ENCODE data around the gene ATXN1.
A peak's percentile ranks its signal among the peaks of the same experiment; 100 is the strongest.
"Not testable (repeated sequence)": the region's sequence is repeated elsewhere in the genome, so short reads cannot be mapped to it uniquely, and the experiment has no call there.

ATXN1 gene

DNA sequence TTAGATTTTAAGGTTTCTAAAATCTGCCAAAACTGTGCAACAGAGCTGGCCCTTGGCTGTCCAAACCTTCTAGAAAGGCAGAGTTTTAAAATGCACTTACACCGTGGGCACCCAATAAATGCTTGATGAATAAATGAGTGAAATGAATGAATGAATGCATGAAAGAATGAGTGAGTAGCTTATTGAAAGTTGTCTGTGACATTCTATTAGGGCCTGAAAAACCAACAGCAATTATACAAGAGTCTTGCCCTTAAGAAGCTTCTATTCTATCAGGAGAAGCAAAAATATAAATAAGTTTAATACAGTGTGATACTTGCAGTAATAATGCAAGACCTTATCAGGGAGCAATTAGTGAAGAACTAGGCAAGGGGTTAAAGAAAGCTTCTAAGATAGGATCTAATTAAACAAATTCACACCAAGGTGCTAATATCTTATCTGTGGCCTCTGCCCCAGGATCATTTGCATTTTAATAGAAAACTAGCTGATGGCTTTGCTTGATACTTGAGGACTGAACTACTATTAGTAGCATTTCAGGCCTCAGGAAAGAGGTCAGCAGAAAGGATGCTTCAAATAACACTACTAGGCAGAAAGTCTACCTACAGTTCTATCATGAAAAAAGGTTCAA is 292.2 kb downstream of the ATXN1 start:
- no peak for DNase-seq

DNA sequence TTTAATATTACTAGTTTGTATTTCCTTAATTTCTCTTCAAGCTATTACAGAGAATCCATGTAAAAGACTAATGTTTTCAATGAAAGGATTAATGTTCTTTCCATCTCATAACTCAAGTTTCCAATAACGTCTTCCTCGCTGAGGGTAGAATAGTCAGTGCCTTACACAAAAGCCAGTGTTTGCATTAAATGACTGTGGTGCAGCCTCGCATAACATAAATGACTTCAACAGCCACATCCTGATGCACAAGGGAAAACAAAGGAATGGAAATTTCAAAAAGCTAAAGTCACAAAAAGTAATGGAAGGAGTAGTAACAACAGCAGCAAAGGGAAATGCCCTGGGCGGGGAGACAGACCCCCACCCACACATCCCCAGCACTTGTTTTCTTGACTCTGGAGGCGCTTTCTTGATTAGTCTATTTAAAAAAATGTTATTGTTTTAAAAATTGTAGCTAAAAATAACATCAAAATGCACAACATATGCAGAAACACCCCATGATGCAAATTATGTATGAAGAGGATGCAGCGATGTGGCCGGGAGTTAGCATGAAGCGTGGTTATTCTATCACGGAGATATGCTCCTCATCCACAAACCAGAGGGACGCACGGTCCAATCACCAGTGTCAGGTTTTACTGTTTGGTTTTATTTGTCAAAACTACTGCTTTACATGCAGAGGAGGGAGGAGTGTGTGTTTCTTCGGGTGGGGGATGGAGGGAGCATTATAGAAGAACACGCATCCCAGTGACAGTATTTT is 294.3 kb downstream of the ATXN1 start:
- DNase-seq = no peak

DNA sequence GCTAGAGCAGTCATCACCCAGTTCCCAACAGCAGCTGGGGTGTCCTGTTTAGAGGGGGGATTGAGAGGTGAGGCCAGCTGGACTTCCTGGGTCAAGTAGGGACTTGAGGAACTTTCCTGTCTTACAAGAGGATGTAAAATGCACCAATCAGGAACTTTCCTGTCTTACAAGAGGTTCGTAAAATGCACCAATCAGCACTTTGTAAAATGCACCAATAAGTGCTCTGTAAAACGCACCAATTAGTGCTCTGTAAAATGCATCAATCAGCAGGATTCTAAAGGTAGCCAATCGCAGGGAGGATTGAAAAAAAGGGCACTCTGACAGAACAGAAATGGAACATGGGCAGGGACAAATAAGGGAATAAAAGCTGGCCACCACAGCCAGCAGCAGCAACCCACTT is 297.2 kb downstream of the ATXN1 start:
- no peak for DNase-seq

DNA sequence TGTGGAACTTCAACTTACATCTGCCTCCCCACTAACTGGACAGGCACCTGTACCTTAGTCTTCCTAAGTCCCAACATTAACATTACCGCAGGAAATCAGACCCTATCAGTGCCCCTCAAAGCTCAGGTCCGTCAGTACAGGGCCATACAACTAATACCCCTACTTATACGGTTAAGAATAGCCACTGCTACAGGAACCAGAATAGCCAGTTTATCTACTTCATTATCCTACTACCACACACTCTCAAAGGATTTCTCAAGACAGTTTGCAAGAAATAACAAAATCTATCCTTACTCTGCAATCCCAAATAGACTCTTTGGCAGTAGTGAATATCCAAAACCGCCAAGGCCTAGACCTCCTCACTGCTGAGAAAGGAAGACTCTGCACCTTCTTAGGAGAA is 298.0 kb downstream of the ATXN1 start:
- DNase-seq = not testable (repeated sequence)

DNA sequence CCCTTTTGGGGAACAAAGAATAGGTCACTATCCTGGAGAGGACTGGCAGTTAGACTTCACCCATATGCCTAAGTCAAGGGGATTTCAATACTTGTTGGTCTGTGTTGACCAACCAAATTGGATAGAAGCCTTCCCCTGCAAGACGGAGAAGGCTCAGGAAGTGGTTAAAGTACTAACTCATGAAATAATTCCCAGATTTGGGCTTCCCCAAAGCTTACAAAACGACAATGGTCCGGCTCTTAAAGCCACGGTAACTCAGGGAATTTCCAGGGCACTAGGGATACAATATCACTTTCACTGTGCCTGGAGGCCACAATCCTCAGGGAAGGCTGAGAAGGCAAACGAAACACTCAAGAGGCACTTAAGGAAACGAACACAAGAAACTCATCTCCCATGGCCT is 299.8 kb downstream of the ATXN1 start:
- peak; percentile 16 for DNase-seq

DNA sequence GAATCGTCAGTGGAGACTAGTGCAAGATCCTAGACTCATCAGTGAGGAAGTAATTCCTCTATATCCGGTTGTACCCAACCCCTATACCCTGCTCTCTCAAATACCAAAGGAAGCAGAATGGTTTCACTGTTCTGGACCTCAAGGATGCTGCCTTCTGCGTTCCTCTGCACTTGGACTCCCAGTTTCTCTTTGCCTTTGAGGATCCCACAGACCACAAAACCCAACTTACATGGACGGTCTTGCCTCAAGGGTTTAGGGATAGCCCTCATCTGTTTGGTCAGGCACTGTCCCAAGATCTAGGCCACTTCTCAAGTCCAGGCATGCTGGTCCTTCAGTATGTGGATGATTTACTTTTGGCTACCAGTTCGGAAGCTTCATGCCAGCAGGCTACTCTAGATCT is 301.8 kb downstream of the ATXN1 start:
- not testable (repeated sequence) for DNase-seq

DNA sequence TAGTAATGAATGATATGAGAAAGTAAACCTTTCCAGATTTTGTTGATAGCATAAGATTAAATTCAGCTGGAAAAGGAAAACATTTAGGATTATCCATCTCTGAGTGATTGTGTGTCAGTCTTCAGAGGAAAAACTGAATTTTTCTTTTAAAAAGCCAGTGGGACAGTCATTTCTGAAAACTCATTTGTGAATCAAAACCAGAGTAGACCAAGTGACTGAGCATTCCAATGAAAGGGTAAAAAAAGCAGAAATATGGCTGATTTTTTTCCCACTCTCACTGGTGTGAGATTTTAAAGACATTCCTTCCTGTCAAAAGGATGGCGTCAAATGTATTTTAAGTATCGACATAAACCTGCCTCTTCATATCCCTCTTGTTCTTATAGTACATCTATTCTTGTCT is 308.9 kb downstream of the ATXN1 start:
- no peak for DNase-seq

DNA sequence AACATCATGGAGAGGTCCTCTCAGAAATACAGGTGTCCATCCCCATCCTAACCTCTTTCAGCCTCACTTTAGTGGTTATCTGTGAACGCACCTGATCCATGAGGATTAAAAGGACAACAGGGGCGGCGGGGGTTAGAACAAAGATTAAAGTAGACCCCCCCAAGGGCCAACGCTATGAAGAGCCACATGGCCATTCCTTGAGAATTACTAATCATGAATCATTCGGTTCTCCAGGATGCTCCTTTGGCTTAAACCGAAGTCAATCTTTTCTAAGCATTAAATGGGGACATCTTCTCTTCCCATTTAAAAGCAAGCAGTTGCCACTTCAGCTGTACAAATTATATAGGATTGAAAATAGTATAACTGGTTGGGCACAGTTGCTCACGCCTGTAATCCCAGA is 310.4 kb downstream of the ATXN1 start:
- no peak for DNase-seq

DNA sequence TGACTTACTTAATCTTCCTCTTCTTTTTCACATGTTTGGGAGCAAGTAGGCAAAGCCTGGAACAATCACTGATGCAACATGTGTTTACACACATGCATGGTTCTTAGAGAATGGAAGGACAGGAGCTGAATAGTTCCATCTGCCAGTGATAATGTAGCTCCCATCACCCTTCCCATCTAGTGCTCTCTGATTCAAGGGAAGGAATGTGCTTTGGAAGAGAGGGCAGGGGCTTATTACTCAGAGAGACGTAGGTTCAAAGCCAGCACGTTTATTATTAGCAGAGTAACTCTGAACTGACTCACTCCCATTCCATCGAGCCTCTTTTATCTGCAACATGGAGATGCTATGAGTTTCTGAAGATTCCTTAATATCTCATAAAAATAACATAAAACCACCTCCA is 311.0 kb downstream of the ATXN1 start:
- no peak for DNase-seq

DNA sequence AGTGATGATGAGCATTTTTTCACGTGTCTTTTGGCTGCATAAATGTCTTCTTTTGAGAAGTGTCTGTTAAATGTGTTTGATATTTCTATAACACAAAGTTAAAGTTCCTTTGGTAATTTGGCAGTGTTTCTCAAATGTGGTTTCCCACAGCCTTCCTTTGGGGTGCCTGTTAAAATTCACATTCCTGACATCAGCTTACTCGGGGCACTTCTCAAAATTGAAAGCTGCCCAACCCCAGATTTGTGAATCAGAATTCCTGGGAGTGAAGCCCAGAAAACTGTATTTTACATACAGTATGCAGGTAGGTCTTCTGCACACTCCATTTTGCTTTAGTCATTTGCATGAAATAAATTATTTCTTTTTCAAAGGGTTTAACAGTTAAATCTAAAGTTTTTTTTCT is 315.0 kb downstream of the ATXN1 start:
- no peak for DNase-seq

DNA sequence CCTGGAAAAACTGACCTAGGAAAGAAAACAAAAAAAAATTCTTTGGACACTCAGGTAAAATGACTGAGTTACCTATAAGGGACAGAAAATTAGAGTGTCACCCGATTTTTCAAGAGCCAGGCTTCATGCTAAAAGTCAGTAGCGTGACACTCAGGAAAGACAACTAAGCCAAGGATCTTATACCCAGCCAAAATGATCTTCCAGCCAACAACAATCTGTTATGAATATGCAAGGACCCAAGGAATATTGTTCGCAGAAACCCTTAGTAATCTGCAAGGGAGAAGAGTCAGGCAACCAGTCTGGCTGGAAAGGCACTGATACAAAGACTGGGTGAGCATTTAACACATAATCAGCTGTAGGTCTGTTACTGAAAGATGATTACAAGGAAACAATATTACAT is 319.2 kb downstream of the ATXN1 start:
- DNase-seq = no peak

DNA sequence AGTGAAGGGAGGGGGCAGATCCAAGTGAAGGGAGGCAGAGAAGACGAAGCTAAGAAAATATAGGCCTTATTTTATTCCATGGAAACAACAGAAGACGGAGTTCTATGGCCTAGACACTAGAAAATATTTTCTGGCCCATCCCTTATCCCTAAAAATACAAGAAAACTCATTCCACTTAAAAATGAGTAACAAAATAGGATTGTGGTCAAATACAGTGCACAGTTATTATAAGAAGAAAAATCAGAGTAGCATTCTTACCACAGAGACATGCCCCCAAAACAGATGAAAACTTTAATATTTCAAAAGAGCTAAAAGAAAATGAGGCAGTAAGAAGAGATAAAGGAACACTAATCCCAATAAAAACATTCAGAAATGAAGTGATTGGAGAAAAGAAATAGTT is 320.0 kb downstream of the ATXN1 start:
- DNase-seq = no peak

DNA sequence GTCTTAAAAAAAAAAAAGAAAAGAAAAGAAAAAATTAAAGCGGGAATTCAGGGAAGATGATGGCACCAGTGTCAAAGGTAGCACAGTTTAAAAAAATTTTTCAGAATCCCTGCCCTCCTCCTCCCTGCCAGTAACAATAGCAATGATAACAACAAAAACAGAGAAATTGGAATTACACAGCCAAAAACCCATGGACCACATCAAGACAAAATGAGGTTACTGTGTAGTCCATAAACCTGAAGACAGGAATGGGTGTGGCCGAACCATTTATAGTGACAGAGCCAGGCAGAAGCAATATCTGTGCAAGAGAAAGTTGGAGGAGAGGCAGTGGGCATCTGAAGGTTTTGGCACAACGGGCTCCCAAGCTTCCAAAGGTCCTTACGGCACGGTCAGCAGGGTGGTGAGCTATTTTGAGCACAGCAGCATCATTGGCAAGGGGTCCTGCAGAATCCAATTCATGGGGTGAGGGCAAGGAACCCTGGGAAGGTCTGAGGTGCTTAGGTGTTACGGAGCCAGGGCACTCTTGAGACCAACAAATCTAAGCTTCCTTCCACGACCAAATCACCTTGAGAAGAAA is 320.5 kb downstream of the ATXN1 start:
- DNase-seq = no peak

DNA sequence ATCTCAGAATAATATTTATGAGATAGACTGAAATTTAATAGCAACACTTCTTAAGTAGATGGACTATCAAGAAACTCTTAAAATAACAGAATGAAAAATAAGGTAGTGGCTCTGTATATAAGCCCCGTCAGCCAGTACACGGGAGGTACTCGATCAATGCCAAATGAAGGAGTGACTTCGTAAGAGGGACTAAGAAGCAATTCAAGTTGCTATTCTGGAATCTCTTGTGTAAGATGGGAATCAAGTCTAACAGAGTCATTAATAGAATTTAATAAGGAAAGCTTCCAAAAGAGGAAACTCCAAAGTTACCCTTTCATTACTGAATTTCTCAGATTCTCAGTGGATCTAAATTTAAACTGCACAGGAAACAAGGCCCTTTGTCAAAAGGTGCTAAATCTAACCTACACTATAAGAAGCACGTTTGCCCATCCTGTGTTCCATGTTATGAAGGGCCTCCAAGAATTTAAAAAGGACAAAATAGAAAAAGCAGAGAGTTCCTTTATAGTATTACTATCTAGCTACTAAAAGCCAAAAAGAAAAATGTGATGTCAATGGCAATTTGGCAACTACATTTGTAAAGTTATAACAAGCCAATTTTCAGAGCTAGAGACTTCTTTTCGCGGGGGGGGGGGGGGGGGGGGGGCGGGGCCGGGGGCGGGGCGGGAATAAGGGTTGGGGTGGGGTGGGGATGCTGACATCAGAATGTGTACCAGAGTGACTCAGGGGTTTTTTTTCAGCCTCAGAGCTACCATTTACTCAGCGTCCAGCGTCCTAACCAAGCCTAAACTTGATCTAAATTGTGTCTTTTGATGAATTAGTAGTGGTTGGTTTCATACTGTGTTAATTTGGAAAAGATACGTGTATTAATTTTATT is 322.3 kb downstream of the ATXN1 start:
- peak; percentile 53 for DNase-seq

DNA sequence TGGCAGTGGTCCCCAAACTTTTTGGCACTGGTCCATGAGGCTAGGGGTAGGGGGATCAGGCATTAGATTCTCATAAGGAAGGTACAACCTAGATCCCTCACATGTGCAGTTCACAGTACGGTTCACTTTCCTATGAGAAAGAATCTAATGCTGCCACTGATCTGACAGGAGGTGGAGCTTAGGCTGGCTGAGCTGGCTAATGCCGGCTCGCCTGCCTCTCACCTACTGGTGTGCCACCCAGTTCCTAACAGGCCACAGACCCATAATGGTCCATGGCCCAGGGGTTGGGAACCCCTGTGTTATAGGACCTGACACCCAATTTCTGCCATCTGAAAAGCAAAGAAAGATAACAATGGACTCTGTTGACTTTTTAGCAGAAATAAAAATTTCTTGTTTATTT is 323.3 kb downstream of the ATXN1 start:
- DNase-seq = no peak

DNA sequence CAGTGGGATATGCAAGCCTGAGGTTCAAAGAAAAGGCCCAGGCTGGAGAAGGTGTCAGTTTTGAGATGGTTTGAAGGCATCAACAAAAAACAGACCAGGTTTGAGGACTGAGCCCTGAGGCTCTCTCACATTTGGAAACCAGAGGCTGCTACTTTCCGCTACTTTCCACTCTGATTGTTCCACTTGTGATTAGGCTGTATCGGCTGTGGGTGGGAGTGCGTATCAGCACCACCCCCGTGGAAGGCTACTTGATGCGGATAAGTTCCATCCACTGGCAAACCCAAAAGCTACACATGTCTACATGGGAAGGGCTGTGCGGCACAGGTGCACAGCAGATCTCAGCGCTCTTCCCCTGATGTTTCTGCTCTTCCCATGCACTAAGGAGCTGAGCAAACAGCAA is 324.2 kb downstream of the ATXN1 start:
- no peak for DNase-seq

DNA sequence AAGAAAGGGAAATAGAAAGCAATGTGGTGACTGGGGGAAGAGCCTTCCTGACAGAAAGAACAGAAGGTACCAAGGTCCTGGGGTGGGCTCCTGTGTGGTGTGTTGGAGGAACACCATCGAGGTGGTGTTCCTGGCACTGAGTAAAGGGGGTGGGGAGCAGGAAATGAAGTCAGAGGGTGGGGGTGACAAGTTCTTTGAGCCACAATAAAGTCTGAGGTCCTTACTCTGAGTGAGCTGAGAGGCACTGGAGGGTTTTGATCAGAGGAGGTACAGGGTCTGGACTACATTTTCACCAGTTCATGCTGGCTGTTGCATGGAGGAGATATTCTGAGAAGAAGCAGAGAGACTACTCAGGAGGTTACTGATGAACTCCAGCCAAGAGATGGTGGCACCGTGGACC is 324.7 kb downstream of the ATXN1 start:
- no peak for DNase-seq

DNA sequence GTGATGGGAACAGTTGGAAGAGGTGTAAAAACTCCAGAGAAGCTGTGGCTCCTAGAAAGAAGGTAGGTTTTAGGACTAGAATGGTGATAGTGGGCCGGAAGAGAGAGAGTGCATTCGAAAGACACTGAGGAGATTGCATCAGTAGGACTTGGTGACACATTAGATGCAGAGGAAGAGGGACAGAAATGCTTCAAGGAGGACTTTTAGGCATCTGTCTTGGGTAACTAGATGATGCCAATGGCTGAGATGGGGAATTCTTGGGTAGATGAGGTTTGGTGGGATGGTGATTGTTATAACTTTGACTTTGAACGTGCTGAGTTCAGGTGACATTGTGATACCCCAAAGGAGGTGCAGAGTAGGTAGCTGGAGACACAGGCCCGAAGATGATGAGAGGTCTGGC is 326.4 kb downstream of the ATXN1 start:
- DNase-seq = peak; percentile 34

DNA sequence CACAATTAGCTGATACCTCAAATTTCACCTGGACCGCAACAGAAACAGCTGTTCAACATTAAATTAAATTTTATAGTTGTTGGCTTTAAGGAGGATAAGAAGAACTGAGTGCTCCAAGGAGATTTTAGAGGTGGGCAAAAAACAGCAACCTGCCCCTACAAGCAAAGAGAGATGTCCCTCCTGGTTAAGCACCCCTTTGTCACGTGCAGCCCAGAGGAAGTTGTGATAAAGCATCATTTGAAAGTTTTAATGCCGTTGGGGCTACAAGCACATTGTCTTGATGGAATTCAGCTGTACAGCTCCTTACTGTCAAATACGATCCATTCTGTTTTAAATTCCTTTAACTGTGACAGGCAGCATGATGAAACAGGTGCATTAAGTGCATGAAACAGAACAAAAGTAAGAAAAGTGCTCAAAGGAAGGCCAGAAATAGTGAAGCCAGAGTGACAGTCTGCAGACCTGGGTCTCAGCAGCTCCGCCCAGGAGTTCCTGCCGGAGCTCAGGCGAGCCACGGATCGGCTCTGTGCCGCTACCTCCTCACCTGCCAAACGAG is 327.8 kb downstream of the ATXN1 start:
- DNase-seq = no peak

DNA sequence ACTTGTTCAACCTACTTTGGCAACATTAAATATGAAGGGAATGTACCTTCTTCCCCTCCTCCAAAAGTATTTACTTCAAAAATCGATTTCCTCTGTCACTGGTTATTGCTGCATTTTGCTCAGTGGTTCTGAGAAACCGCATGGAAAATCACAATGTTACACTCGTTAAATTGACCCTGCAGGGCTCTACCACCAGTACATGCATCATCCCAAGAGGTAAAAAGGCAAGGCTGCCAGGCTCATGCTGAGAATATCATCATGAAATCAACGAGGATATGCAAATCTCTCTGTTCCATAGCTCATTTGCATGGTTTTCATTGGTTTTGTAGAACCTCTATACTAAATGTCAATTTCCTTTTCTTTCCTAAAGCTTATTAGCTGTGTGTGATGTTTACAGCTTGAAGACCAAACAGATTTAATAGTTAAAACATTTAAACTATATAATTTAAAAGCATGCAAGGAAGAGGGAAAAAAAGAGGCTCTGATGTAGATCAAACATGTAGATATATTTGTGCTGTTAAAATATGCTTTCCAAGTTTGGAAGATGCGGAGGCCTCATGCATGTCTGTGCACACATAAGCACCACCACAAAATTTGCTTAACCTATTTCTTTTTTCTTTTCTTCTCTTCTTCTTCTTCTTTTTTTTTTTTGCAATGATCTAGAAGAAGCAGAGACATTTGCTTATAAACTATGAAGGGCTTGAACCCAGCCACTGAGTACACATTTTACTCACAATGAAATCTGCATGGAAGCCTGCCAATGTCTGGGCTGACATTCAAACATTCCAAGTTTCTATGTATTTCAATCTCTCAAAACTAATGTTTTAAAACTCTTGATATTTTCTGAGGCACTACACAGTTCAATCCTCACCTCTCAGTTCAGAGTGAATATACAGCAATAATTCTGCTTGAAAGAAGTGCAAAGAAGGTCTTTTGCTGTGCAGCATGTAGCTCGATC is 328.9 kb downstream of the ATXN1 start:
- DNase-seq = no peak

DNA sequence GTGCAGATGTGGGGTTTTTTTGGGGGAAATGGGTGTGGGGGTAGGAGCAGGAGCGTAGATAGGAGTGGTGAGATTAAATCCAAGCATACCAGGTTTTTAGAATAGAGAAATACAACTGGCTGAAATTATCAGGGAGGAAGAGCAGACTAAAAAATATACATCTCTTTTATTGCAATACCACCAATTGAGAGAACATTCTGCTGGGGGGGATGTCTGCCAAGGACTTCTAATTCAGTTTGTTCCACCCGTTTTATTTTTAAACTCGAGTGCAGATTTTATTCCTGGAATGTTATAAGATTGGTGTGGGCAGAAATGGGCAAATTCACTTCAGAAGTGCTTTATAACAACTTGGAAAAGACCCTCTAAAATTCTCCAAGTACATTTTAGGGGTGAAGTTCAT is 330.2 kb downstream of the ATXN1 start:
- no peak for DNase-seq

Data from suppressor macrophage treated with lipopolysaccharide for 4 hours (primary cell).